GM18508 (cell line): ENCODE data around the gene ADGRD2.

Source experiments
- ATAC-seq: cut with Tn5 transposase; IDR thresholded peaks from one replicate; pipeline ENCODE4 v1.9.1; 2021; ENCODE audit warnings: moderate number of reproducible peaks; ENCODE audit not compliant: insufficient read depth, unreplicated experiment

ADGRD2 gene

DNA sequence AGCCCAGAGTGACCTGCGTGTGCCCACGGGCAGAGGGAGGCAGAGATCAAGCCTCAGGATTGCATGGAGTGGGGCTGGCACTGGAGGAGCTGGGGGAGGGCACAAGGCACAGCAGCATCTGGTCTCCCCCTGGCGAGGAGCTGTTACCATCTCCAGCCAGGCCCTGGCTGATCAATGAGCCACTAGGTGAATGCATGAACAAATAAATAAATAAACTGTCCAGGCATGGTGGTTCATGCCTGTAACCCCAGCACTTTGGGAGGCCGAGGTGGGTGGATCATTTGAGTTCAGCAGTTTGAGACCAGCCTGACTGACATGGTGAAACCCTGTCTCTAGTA is 20.8 kb upstream of the ADGRD2 start:
- no peak for ATAC-seq

DNA sequence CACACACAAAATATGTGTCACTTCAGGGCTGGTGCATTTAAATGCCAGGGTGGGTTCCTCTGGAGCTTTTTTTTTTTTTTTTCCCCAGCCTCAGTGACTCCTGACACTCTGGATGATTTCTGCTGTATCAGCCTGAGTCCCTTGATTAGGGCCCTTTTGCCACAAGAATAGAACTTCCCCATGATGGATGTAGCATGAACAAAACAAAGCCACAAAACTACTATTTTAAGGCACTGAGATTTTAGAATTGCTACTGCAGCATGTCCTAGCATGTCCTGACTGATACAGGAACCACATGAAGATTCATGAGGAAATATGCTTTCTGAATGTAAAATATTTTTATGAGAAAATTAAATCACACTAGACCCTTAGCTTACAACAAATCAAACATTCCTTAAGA is 13.9 kb upstream of the ADGRD2 start:
- no peak for ATAC-seq

DNA sequence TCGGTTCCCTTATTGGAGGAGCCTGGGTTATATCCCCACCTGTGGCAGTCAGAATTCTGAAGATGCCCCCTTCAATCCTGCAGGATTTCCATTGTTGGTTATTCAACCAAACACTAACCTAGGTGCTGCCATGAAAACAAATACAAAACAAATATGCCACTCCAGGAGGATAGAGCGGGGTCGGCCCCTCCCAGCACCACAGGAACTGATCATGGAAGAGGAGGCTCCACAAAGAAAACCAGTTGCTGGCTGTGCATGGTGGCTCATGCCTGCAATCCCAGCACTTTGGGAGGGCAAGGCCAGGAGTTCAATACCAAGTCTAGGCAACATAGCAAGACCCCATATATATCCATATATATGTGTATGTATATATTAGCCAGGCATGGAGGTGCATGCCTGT is 13.2 kb upstream of the ADGRD2 start:
- no peak for ATAC-seq

DNA sequence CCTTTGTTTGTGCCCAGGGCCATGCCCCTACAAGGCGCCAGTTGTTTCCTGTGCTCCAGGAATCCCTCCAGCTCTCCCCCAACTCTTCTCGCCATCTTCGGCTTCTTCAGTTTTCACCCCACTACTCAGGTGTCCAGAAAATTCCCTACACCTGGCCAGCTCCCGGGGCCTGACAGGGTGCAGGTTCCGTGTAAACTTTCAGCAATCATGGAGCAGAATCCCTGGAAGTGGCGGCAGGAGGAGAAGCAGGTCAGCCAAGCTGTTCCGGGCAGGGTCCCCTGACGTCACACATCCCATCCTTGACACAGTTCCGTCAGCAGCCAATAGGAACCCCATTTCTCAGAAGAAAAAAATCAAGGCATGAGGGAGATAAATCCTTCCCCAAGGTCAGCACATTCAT is 12.2 kb upstream of the ADGRD2 start:
- no peak for ATAC-seq

DNA sequence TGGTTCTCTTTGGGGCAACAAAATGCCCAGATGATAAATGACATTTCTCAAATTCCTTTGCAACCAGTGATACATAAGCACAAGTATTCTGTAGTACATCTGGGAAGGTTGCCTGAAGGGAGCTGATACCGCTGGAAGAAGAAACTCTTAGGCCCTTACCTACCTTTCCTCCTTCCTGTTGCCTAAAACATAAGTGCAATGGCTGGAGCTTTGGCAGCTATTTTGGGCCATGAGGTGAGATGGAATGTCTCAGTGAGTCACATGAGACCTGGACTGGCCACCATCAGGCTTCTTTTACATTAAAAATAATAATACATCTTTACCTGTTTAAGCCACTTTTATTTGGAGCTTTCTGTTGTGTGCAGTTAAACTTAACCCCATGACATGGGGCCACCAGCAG is 11.2 kb upstream of the ADGRD2 start:
- no peak for ATAC-seq

DNA sequence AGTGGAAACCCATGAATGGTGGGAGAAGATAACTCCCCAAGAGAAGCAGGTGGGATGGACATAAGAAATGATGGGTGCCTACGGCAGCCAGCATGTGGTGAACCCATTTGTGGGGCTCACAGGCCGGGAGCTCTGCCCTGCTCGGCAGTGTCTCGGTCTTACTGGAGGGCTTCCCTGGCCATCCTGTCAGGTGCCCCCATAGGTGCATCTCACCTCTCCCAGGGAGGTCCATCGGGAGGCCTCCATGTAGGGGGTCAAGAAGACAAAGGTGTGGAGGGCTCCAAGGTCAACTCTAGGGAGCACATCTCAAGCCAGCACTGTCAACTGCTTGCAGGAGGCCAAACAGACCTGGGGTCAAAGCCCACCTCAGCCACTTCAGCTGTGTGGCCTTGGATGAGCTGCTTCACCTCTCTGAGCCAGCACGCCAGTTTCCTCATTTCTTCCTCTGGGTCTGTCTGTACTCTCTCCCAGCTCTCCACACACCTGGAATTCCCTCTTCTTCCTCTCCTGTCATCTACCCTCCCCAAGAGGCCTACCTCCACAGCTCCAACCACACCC is 10.5 kb upstream of the ADGRD2 start:
- ATAC-seq: no peak

DNA sequence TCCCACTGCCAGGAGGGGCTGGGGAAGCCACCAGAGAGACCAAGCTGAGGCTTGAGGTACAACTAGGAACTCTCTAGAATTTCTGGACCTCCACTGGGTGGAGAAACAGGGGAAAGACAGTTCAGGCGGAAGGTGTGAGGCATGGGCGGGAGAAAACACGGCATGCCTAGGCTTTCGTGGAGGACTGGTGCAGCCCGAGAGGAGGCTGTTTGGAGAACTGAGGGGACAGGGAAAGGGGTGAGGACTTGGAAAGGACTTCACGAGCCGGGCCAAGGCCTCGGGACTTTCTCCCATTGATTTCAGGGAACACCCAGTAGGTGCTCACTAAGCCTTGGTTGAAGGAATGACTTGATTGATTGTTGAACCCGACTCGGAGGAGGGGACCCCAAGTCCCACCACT is 9.5 kb upstream of the ADGRD2 start:
- no peak for ATAC-seq

DNA sequence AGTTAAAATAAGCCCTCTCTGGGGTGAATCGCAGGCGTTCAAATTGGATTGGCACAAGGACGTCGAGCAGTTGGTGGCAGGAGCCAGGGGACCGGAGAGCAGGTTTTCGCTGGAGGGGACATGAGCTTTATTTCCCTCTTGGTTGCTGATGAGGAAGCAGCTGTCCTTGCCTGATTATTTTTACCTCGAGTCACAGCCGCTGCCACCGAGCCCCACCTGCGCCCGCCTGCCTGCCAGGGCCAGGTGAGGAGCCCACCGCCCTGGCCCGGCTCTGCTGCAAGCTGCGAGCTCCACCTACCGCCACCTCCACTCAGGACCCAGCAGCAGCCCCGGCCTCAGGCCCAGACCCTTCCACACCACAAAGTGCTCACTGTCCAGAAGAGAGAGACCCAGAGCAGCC is 9.0 kb upstream of the ADGRD2 start:
- ATAC-seq: no peak

DNA sequence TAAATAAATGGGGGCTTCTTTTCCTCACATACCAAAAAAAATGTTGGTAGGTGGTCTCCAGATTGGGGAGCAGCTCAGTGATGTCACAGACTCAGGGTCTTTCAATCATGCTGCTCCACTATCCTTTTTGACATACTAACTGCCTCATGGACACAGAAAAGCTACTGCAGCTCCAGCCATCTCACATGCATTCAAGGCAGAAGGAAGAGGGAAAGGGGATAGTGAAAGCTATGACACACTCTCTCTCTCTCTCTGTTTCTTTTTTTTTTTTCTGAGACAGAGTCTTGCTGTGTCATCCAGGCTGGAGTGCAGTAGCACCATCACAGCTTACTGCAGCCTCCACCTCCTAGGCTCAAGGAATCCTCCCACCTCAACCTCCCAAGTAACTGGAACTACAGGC is 7.9 kb upstream of the ADGRD2 start:
- ATAC-seq: no peak

DNA sequence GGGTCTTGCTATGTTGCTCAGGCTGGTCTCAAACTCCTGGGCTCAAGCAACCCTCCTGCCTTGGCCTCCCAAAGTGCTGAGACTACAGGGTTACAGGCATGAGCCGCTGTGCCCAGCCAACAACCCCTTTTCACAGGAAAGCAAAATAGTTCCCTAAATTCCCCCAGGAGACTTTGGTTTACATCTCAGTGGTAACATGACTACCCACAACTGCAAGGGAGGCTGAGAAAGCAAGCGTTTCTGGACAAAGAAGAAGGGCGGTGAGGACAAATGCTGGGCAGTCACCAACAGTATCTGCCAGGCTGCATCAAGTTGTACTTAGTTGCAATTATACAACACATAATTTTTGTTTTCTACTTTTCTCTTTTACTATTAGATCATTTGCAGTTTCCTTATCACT is 7.4 kb upstream of the ADGRD2 start:
- no peak for ATAC-seq

DNA sequence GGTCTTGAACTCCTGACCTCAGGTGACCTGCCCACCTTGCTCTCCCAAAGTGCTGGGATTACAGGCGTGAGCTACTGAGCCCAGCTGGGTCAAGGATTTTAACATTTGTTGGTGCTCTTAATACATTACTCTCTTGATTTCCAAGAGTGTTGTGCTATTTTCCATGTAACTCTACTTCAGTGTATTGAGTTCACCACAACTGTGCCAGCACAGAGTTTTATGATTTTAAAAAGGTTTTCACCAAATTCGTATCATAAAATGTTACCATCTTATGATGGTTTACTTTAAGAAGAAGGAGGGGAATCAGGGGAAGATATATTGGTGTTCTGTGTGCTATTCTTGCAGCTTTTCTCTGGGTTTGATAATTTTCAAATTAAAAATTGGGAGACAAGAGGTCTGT is 6.6 kb upstream of the ADGRD2 start:
- ATAC-seq: no peak

DNA sequence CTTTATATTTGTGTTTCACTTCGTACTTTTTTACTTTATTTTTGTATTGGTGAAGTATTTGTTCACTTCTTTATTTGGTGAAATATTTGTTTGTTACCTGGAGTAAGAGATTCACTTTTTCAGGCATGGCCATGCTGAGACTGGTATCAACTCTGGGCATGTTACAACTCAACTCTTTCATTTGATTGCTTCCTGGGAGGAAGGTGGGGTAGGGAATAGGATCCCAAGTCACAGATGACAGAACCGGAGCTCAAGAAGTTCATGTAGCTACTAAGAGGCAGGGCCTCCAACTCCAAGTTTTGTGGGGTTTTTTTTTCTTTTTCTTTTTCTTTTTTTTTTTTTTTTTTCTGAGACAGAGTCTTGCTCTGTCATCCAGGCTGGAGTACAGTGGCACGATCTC is 6.1 kb upstream of the ADGRD2 start:
- ATAC-seq: no peak

DNA sequence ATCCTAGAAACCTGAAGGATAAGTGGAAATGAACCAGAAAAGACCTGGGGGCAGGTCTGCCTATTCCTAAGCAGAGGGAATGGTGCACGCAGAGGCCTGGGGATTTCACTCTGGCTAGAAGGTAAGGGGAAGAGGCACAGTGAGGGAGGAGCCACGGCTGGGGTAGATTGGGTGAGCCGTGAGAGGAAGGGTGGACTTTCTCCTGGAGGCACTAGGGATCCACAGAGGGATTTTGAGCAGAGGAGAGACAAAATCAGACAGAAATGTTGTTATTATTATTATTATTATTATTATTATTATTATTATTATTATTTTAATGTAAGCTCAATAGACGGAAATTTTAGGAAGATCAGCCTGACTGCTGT is 3.0 kb upstream of the ADGRD2 start:
- ATAC-seq: no peak

DNA sequence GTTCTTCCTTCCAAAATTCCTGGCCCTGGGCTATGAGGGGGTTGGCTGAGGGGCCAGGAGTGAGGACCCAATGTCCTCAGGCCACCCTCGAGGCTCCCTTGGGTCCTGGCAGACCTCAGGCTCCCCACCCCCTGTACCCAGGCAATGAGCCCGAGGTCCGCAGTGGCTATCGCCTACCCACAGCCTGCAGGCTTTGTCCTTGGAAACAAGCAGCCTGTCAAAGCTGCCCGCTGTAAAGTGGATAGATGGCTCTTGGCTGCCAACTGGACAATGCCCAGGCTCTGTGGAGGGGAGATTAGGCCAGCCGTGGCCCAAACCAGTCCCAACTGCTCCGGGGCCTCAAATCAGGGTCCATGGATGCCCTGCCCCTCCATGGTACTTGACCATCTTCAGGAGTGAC is 2.2 kb upstream of the ADGRD2 start:
- ATAC-seq: no peak

DNA sequence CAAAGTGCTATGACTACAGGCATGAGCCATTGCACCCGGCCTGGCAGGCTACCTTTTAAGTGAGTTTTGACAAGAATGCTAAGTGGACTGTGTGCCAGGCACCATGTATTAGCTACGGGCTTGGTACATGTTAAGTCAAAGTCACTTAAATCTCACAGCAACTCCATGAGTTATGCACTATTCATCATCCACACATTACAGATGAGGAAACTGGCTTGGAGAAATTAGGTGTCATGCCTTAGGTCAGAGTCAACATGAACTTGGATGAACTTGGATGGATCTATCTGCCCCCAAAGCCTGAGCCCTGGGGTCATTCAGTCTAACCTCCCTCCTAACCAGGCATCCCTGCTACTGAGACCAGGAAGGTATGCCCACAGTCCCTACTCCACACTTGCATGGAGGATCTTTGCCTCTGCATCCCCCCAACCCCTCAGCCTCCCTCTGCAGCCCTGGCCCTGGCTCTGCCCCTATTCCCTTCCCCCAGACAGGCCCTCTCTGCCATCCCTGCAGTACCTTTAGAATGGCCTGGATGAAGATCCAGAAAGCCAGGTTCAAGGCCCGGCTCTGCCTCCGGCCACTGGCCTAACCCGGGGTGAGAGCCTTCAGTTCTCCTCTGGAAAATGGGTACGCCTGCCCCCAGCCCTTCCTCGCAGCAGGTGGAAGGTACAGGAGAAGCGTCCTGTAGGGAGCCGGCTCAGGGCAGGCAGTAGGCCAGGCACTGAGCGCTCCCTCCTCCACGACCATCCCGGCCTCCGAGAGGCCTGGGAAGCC is 685 bp upstream of the ADGRD2 start:
- no peak for ATAC-seq

DNA sequence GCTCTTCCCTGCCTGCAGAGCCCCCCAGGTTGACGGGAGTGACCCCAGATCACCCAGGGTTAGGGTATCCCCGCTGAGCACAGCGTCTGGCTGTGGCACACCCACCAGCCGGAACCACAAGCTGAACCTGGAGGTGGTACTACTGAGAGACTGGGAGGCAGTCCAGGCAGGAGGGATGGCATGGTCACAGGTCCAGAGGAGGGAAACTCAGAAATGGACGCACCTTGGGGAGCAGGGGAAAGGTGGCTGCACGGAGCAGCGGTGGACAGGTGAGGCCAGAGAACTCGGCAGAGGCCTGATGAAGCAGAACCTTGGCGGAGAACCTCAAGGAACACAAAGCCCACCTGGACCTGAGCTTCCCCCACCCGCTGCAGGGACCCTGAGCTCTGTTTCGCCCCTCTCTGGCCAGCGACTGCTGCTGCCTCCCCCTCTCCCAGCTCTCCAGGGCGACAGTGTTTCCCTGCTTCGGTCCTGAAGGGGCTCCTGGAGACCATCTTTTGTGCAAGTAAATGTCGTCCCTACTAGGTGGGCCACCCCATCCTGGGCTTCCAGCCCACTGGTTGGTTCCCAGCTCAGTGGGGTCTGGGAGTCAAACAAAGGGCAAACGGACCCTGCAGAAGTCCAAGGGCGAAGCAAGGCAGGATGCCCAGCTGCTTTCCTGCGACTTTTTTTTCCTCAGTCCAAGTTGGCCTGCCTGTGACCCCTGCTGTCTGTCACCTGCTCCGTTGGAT is 845 bp downstream of the ADGRD2 start:
- no peak for ATAC-seq

DNA sequence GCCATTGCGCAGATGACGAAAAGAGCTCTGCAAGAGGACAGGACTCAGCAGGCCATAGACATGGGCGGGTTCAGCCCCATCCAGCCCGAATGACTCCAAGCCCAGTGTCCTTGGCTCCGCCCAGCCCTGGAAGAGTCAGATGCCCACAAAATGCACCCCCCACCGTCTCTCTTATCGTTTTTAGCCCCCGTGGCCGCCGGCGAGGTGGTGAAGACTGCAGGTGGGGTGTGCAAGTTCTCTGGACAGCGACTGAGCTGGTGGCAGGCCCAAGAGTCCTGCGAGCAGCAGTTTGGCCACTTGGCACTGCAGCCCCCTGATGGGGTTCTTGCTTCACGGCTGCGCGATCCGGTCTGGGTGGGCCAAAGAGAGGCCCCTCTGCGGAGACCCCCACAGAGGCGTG is 2.1 kb downstream of the ADGRD2 start:
- ATAC-seq: no peak

DNA sequence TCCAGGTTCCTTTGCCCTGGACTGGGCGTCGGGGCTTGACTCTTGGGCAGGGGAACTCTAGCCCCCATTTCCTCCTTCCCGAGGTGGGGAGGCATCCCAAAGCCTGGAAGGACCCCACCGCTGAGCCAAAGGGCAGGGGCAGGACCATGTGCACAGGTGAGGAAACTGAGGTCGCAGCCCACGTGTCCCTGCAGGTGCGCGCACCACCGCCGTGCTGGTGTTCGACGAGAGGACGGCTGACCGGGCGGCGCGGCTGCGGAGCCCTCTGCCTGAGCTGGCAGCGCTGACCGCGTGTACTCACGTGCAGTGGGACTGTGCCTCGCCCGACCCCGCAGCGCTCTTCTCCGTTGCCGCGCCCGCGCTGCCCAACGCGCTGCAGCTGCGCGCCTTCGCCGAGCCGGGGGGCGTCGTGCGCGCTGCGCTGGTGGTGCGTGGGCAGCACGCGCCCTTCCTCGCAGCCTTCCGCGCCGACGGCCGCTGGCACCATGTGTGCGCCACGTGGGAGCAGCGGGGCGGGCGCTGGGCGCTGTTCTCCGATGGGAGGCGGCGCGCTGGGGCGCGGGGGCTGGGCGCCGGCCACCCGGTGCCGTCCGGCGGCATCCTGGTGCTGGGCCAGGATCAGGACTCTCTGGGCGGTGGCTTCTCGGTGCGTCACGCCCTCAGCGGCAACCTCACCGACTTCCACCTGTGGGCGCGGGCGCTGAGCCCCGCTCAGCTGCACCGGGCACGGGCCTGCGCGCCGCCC is 2.8 kb downstream of the ADGRD2 start:
- ATAC-seq: no peak

DNA sequence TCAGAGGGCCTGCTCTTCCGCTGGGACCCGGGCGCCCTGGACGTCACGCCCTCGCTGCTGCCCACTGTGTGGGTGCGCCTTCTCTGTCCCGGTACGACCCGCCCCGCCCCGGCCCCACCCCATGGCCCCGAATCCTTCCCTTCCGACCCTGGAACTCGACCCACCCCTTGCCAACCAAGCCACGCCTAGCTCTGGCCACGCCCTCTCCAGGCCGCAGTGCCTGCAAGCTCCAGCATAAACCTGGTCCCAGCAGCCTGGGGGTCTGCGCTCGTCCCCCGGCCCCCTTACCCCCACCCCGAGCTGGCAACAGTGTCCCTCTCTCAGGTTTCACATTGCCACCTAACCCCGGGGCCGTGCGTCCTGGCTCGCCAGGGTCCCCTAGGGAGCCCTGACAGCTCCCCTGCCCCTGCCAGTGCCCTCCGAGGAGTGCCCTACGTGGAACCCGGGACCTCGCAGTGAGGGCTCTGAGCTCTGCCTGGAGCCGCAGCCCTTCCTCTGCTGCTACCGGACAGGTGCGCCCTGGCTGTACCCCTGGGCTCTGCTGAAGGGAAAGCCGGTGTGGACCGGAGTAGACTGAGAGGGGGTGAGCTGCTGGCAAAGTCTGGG is 3.4 kb downstream of the ADGRD2 start:
- ATAC-seq: no peak

DNA sequence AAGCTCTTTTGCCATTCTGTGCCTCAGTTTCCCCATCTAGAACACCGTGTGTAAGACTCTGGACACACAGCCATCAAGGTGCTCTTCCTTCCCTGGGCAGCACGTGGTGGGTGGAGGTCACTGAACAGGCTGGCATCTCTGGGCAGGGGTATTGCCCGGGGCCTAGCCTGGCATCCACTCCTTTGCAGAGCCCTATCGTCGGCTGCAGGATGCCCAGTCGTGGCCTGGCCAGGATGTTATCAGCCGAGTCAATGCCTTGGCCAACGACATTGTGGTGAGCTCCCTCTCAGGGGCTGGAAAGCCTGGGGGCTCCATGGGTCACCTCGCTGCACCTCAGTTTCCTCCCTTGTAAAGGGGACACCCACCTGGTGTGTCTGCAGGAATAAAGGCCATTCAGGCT is 4.0 kb downstream of the ADGRD2 start:
- ATAC-seq: no peak
